ENCODE data around the gene GPHB5.

GRCh38 chr14:63282997-63283883, 35.5 kb downstream of the GPHB5 start:
- TF ChIP-seq CTCF (IDR thresholded peaks at IDR 0.05): no peak
- no peak for TF ChIP-seq POLR2A (IDR thresholded peaks at IDR 0.05)

Data from right lobe of liver (tissue), 4 donors.